Measurements from ENCODE around the gene MCF2L. TPM values are rescaled to one million over a fixed set of nuclear protein-coding genes. Genes with fewer than 3 reads are reported as not detected.

Gene MCF2L
- total RNA-seq, 1 experiment from 2014 or later, result 5.9 TPM

DNA sequence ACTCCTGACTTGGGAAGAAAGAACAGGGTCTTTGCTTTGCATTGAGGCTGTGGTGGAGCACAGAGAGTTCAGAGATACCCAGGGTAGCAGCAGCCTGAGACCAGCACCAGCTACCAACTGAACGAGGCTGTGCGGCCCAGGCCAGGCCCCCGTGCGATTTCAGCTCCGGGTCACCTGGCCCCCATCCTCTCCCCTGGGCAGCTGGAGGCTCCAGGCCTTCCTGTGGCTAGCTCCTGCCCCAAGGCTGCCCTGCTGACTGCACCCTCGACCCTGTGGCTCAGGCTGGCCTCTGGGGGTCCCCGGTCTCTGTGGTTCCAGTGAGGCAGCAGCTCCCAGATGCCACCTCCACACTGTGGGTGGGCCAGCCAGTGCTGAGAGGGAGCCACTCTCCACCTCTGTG is 52.8 kb downstream of the MCF2L start:
- intact Hi-C loops (cut with micrococcal nuclease), result no loop called here
- DNase-seq (no peak), ATAC-seq (no peak)
- Histone ChIP-seq H3K36me3 (ENCODE audit: low read depth, low read length) (no peaks in the 10 kb centered on the region), H3K9me3 (ENCODE audit: low read length) (no peaks in the 10 kb centered on the region), H3K27ac (ENCODE audit: low read length) (no peak overlapping the region), H3K9ac (ENCODE audit: low read length) (no peak overlapping the region), H3K4me1 (ENCODE audit: insufficient read depth, low read length) (no peaks in the 10 kb centered on the region), H4K20me1 (ENCODE audit: low read length) (no peaks in the 10 kb centered on the region), H3K27me3 (ENCODE audit: low read length) (no peaks in the 10 kb centered on the region), H3K4me3 (ENCODE audit: low read length) (no peak overlapping the region), H3K4me2 (ENCODE audit: low read length) (no peak overlapping the region), H3K79me2 (ENCODE audit: low read length) (no peaks in the 10 kb centered on the region), H2AFZ (ENCODE audit: low read length) (no peak overlapping the region), H3K9me2 (replicated peaks; ENCODE audit: low read length) (no peaks in the 10 kb centered on the region), H3F3A (ENCODE audit: low read length, unreplicated experiment) (no peaks in the 10 kb centered on the region)
- TF ChIP-seq, protein P1, sequence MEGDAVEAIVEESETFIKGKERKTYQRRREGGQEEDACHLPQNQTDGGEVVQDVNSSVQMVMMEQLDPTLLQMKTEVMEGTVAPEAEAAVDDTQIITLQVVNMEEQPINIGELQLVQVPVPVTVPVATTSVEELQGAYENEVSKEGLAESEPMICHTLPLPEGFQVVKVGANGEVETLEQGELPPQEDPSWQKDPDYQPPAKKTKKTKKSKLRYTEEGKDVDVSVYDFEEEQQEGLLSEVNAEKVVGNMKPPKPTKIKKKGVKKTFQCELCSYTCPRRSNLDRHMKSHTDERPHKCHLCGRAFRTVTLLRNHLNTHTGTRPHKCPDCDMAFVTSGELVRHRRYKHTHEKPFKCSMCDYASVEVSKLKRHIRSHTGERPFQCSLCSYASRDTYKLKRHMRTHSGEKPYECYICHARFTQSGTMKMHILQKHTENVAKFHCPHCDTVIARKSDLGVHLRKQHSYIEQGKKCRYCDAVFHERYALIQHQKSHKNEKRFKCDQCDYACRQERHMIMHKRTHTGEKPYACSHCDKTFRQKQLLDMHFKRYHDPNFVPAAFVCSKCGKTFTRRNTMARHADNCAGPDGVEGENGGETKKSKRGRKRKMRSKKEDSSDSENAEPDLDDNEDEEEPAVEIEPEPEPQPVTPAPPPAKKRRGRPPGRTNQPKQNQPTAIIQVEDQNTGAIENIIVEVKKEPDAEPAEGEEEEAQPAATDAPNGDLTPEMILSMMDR (conservative IDR thresholded peaks at IDR 0.05; ENCODE audit: low read depth, low read length), result no peak
- no peak for TF ChIP-seq EZH2phosphoT487 (IDR thresholded peaks at IDR 0.05; ENCODE audit: borderline replicate concordance, low read length)
- TF ChIP-seq EZH2 (IDR thresholded peaks at IDR 0.05; ENCODE audit: low read length, unreplicated experiment), result no peak
- CTCF ChIA-PET, result no interaction called here
- no TSS peak for BruUV-seq (replicated peaks)
- POLR2A ChIA-PET (ENCODE audit: unreplicated experiment), result no interaction called here

DNA sequence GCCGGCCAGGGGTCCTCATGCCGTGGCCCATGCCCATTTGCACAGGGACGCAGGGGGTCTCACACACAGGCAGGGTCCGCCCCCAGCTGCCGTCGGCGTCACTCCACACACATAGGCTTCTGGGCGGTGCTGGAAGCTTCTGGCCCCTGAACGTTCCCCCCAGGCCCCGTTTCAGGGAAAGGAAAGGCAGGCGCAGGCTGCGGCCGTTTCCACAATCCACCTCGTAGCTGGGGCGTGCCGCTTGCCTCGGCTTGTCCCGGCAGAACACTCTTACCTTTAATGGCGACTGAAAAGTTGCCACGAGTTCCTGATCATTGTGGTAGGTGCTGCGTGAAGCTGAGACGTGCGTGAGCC is 53.4 kb downstream of the MCF2L start:
- H3K79me2 ChIP-seq (ENCODE audit: low read length), result no peaks in the 10 kb centered on the region
- H4K20me1 ChIP-seq (ENCODE audit: low read length), result no peaks in the 10 kb centered on the region
- no peaks in the 10 kb centered on the region for H3K4me1 ChIP-seq (ENCODE audit: insufficient read depth, low read length)
- CTCF ChIA-PET, result no interaction called here
- TF ChIP-seq EZH2phosphoT487 (IDR thresholded peaks at IDR 0.05; ENCODE audit: borderline replicate concordance, low read length), result no peak
- TF ChIP-seq, protein P1 (conservative IDR thresholded peaks at IDR 0.05; ENCODE audit: low read depth, low read length), result no peak
- H3K9me3 ChIP-seq (ENCODE audit: low read length), result no peaks in the 10 kb centered on the region
- no peak overlapping the region for H3K9ac ChIP-seq (ENCODE audit: low read length)
- H2AFZ ChIP-seq (ENCODE audit: low read length), result no peak overlapping the region
- H3K9me2 ChIP-seq (replicated peaks; ENCODE audit: low read length), result no peaks in the 10 kb centered on the region
- intact Hi-C loops (cut with micrococcal nuclease), result no loop called here
- H3K4me3 ChIP-seq (ENCODE audit: low read length), result no peak overlapping the region
- no peaks in the 10 kb centered on the region for H3K36me3 ChIP-seq (ENCODE audit: low read depth, low read length)
- BruUV-seq (replicated peaks), result no TSS peak
- POLR2A ChIA-PET (ENCODE audit: unreplicated experiment), result no interaction called here
- H3F3A ChIP-seq (ENCODE audit: low read length, unreplicated experiment), result no peaks in the 10 kb centered on the region
- H3K27ac ChIP-seq (ENCODE audit: low read length), result no peak overlapping the region
- no peaks in the 10 kb centered on the region for H3K27me3 ChIP-seq (ENCODE audit: low read length)
- no peak overlapping the region for H3K4me2 ChIP-seq (ENCODE audit: low read length)
- no peak for DNase-seq
- no peak for ATAC-seq

DNA sequence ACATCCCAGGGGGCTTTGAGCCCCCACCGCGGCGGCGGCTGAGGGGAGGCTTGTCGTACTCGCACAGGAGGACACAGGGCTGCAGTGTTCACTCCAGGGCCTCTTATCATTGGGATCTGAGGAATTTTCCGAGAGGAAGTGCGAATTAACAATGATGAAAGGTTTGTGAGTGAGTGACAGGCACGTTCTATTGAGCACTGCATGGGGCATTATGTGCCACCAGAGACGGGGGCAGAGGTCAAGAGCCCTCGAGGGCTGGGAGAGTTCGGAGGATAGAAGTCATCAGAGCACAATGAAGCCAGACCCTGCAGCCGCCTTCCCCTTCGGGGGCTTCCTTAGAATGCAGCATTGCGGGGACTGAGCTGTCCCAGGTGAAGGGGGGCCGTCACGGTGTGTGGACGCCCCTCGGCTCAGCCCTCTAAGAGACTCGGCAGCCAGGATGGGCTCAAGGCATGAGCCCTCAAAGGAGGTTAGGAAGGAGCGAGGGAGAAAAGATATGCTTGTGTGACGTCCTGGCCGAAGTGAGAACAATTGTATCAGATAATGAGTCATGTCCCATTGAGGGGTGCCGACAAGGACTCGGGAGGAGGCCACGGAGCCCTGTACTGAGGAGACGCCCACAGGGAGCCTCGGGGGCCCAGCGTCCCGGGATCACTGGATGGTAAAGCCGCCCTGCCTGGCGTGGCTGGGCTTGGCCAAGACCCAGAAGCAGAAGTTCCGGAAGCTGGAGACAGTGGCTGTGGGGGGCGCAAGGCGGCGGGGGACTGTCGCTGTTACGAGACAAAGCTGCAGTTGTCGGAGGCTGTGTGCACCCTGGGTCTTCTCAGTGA is 53.9 kb downstream of the MCF2L start:
- no peak overlapping the region for H3K27ac ChIP-seq (ENCODE audit: low read length)
- no peaks in the 10 kb centered on the region for H3K9me2 ChIP-seq (replicated peaks; ENCODE audit: low read length)
- no peaks in the 10 kb centered on the region for H3K4me1 ChIP-seq (ENCODE audit: insufficient read depth, low read length)
- H4K20me1 ChIP-seq (ENCODE audit: low read length), result no peaks in the 10 kb centered on the region
- no peaks in the 10 kb centered on the region for H3K79me2 ChIP-seq (ENCODE audit: low read length)
- POLR2A ChIA-PET (ENCODE audit: unreplicated experiment), result no interaction called here
- no peaks in the 10 kb centered on the region for H3K27me3 ChIP-seq (ENCODE audit: low read length)
- BruUV-seq (replicated peaks), result no TSS peak
- no peak overlapping the region for H3K9ac ChIP-seq (ENCODE audit: low read length)
- no peak overlapping the region for H3K4me3 ChIP-seq (ENCODE audit: low read length)
- no peak for ATAC-seq
- CTCF ChIA-PET, result no interaction called here
- no peak overlapping the region for H2AFZ ChIP-seq (ENCODE audit: low read length)
- H3K9me3 ChIP-seq (ENCODE audit: low read length), result no peaks in the 10 kb centered on the region
- H3K36me3 ChIP-seq (ENCODE audit: low read depth, low read length), result no peaks in the 10 kb centered on the region
- DNase-seq, result no peak
- TF ChIP-seq EZH2 (IDR thresholded peaks at IDR 0.05; ENCODE audit: low read length, unreplicated experiment), result no peak
- TF ChIP-seq, protein P1 (conservative IDR thresholded peaks at IDR 0.05; ENCODE audit: low read depth, low read length), result no peak
- TF ChIP-seq EZH2phosphoT487 (IDR thresholded peaks at IDR 0.05; ENCODE audit: borderline replicate concordance, low read length), result no peak
- no peak overlapping the region for H3K4me2 ChIP-seq (ENCODE audit: low read length)
- intact Hi-C loops (cut with micrococcal nuclease), result no loop called here
- H3F3A ChIP-seq (ENCODE audit: low read length, unreplicated experiment), result no peaks in the 10 kb centered on the region
